Head of caudate nucleus (tissue), 42 donors: ENCODE measurements around the gene TMEM117.
"Not testable (repeated sequence)": the region's sequence is repeated elsewhere in the genome, so short reads cannot be mapped to it uniquely, and the experiment has no call there.

Experiments used
- DNase-seq, 42 donors: peaks; one replicate each; pipeline versions ENCODE4 v3.0.0 to v3.0.0-alpha.2; 2020 to 2021; ENCODE audit warnings: mixed read lengths in 7 of 42
- intact Hi-C: fragments of 100-400 bp; cut with DNase I; formaldehyde crosslinking; loops from one replicate; pipeline ENCODE4 v1.15.0; 2022

Gene TMEM117

DNA sequence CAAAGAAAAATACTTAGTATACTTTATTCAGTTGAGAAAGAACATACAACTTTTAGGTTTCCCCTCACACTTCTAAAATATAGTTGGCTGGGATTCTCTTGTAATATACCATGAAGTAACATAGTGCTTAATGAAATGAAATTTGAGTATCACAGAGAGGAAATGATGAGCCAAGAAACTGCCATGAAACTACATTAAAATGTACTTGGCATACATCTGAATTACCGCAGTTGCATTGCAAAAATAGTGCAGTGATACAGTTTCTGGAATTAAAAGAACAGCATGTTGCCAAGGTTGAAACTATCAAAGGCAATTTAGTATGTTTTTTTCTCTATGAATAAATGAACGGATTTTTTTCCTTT is 389.2 kb downstream of the TMEM117 start:
- DNase-seq, result no peak
- intact Hi-C loops, result no loop called here

DNA sequence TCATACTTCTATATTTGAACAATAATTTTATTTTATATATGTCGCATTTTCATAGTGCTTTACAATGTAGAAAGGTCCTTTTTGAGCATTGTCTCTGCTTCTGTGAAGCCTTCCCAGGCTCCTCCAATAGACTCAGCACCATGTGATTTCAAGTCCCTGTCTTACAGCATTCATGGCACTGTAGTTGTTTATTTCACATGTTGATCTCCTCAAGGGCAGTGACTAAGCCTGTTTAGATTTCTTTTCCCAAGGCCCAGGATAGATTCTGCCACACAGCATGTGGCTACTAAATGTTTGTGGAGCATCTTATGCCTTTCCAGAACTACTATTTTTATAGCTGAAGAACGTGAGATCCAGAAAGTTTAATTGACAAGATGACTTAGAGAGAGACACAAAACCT is 391.7 kb downstream of the TMEM117 start:
- intact Hi-C loops, result no loop called here
- no peak for DNase-seq

GRCh38 chr12:44229846-44230245 is 394.0 kb downstream of the TMEM117 start:
- no peak for DNase-seq
- intact Hi-C loops, result no loop called here

DNA sequence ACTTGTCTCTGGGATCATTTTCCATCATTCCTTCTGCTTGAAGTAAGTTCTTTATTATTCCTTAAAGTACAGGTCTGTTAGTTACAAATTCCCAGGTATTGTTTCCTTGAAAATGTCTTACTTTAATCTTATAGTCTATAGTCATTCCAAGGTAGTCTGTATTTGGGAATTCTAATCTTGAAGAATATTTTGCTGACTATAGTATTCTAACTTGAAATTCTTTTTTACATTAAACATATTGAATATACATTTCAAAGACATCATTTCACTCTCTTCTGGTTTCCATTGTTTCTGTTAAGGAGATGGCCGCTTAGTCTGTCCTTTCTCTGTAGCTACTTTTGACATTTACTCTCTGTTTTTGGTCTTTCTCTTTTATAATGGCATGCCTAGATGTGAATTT is 399.8 kb downstream of the TMEM117 start:
- intact Hi-C loops, result no loop called here
- no peak for DNase-seq

DNA sequence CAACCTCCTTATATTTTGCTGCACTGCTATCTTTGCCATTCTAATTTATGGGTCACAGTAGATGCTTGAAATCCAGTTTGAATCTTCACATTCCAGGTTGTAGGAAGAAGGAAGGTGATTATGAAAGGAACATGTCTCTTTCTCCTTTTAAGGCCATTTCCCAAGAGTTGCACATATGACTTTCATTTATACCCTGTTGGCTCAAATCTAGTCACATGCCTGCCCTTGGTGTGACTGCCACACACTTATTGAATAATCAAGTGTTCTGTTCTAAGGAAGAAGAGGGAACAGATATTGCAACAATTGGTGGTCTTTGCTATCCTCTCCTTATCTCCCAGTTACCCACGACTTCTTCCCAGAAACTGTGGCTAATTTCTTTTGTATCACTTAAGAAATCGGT is 404.3 kb downstream of the TMEM117 start:
- intact Hi-C loops, result no loop called here
- no peak for DNase-seq

DNA sequence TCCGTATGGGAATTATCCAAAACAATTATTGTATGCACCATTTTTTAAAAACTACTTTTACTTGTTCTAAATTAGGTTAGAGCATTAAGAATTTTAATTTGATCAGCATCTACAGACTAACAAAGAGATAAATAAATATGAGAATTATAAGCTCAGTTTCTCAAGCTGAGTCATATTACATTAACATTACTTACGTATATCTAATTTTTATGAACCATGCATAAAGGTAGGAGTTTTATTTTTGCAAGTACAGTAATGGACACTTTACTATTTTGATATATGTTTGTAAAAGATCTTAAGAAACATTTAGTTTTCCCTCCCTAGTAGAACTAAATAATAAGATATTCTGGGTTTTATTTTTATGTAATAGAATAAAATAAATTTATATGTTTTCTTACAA is 410.1 kb downstream of the TMEM117 start:
- intact Hi-C loops, result no loop called here

DNA sequence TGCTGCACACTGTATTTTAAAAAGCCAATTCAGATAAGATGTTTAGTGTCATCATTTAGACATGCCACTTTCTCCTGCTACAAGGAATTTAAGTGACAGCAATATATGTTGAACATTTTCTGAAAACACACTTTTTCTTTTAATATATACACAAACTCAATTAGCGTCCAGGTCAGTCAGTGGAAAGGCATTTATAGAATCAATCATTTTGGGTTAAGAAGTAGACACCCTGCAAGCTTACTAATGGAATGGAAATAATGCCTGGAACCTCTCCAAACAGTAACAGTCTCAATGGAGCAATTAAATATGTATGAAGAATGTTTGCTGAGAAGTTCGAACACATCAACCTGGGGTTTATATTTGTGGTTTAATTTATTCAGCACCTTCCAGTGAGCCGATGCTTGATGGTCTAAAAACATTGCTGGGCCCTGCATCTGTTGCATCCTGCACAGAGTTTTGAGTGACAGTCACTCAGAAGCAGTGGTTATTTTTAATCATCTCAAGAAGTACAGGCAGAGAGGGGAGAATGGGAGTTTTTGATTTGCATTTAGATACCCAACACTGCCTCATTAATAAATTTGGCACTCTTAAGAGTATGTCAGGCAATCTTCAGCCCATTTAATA is 410.7 kb downstream of the TMEM117 start:
- intact Hi-C loops, result no loop called here

More for the DNA sequence above, 410.1 kb downstream of the TMEM117 start:
- DNase-seq, result no peak

GRCh38 chr12:44247588-44247987 is 411.7 kb downstream of the TMEM117 start:
- no peak for DNase-seq
- intact Hi-C loops, result no loop called here

More for the DNA sequence above, 410.7 kb downstream of the TMEM117 start:
- DNase-seq, result no peak

- no peak for DNase-seq
- intact Hi-C loops, result no loop called here
Observed at GRCh38 chr12:44248436-44248835, 412.6 kb downstream of the TMEM117 start.

DNA sequence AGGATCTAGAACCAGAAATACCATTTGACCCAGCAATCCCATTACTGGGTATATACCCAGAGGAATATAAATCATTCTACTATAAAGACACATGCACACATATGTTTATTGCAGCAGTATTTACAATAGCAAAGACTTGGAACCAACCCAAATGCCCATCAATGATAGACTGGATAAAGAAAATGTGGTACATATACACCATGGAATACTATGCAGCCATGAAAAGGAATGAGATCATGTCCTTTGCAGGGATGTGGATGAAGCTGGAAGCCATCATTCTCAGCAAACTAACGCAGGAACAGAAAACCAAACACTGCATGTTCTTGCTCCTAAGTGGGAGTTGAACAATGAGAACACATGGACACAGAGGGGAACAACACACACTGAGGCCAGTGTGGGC is 414.6 kb downstream of the TMEM117 start:
- intact Hi-C loops, DNase-seq: not testable (repeated sequence)

- no peak for DNase-seq
- intact Hi-C loops, result no loop called here
Observed at GRCh38 chr12:44253338-44253856, 417.5 kb downstream of the TMEM117 start.

DNA sequence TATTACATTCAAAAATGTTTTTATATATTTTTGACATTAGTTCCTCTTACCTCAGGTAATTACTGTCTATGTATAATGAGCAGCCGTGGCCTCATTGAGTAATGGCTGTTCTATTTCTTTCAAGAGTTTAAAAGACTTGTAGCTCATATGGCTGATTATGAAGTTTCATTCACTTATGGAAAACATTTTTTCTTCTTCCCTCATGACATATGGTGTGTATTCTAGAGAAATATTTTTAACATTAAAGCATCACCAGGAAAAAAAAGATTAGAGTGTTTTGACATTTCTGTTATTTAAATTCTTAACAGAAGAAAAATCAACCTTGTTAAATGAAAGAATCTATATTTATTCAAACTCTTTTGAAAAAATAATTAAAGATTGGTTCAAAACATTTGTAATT is 422.4 kb downstream of the TMEM117 start:
- DNase-seq, result no peak
- intact Hi-C loops, result no loop called here

DNA sequence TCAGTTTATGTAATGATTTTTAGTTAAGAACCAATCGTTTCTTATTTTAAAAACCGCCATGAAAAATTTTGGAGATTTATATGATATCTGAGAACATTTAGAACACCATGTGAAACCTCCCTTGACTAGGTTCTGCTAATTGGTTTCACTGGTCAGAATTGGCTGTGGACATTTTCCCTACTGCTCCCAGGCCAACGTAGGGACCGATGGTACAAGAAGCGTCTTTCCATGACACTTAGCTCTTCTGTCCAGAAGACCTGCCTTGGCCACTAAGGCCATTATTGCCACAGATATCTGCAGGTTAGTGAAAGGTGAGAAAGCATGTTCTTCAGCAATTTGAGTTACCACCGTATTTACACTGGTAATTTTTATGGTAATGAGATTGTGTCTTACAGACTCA is 424.0 kb downstream of the TMEM117 start:
- no peak for DNase-seq
- intact Hi-C loops, result no loop called here

DNA sequence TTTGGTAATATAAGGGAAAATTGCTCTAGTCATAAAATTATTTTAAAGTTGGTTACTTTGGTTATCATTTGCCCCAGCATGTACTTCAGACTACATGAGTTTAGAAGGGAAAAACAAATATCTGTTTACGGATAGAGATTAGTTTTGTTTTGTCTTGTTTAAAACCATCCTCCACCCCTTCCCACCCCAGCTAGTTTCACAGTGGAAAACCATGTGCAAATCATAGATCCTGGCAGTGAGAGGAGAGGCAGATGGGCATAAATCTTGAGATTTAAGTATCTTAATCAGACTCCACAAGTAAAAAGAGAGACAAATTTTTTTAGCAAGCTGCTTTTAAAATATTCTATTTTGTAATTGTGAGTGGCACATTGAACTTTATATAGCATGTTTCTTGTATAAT is 424.7 kb downstream of the TMEM117 start:
- no peak for DNase-seq
- intact Hi-C loops, result no loop called here

GRCh38 chr12:44285321-44285960 is 449.6 kb downstream of the TMEM117 start:
- no peak for DNase-seq
- intact Hi-C loops, result no loop called here

DNA sequence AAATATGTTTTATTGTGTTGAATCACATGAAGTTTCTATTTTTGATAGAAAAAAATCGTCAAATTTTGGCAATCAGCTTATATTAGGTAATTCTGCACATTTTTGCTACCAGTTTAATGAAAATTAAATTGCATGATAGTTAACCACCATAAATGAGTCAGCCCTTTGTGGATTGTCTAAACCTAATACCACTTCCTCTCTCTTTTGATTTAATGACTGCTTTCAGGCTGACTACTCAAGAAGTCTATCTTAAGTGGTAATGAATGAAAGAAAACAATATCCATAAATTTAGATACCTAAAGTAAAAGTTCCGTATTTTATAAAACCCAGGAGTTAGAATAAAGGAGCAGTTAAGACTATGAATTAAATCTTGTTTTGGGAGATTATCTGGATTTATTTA is 450.5 kb downstream of the TMEM117 start:
- intact Hi-C loops, result no loop called here

GRCh38 chr12:44286821-44287505 is 451.1 kb downstream of the TMEM117 start:
- intact Hi-C loops, result no loop called here
- no peak for DNase-seq

More for the DNA sequence above, 450.5 kb downstream of the TMEM117 start:
- DNase-seq, result no peak

DNA sequence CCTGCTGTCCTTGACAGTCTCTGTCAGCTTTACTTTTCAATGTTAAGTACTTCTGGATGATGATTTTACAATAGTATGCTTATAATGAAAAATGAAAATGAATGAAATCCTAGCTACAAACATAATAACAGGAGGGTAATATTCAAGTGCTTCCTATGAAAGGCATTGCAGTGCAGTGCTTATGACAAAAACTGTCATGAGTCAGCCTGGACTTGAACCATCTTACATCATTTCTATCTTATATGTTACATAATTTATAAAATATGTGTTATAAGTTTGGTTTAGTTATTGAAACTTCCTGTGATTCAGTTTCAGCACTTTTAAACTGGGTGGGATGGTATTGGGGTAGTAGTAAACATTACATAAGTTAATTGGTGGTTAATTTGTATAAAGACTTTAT is 451.7 kb downstream of the TMEM117 start:
- DNase-seq, result no peak
- intact Hi-C loops, result no loop called here

DNA sequence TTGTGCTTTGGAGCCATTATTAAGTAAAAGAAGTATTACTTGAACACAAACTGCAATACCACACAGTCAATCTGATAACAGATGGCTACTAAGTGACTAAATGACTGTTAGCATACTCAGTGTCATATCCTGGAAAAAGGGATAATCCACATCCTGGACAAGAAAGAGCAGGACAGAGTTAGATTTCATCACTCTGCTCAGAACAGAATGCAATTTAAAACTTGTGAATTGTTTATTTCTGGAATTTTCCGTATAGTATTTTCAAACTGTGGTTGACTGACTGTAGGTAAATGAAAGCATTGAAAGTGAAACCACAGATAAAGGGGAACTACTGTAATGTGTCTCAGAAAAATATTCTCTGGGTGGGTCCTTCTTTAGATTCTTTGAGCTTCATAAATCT is 458.8 kb downstream of the TMEM117 start:
- DNase-seq, result no peak
- intact Hi-C loops, result no loop called here

GRCh38 chr12:44295958-44296623 is 460.2 kb downstream of the TMEM117 start:
- intact Hi-C loops, result no loop called here
- no peak for DNase-seq
